NCI-H2196 treated with DMSO at 0.1 percent for 48 hours (cell line): ENCODE results near the gene THPO.
"Not testable (repeated sequence)": the region's sequence is repeated elsewhere in the genome, so short reads cannot be mapped to it uniquely, and the experiment has no call there.

ENCODE experiments used
- DNase-seq: peaks from one replicate; lab custom pipeline; 2025; ENCODE audit not compliant: unreplicated experiment; lab: John Stamatoyannopoulos, UW

The THPO gene

DNA sequence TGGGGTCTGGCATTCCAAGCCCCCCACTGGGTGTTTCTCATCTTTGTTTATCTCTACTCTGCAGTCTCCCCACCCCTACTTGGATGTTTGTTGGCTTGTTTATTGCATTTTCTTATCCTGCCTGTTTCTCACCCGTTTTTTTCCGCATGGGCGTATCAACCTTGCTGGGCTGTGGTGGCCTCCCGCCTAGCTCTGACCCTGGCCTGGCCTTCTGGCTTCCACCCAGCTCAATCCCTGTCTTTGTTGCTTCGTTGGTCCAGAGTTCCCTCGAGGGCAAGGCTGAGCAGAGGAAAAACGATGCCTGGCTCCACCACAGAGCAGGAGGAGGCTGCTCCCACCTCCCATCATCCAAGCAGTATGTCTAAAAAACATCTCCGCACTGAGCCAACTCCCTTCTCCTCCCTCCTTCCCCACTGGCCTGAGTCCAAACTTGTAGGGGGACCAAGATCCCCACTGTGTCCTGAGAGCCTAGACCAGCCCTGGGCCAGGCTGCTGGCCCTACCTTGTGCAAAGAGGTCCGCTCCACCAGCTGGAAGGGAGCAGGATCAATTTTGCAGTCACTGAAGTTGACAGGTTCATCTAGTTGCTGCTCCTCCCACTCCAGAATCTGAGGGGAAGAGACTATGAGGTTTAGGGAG lies 26.4 kb downstream of the THPO start:
- no peak for DNase-seq

DNA sequence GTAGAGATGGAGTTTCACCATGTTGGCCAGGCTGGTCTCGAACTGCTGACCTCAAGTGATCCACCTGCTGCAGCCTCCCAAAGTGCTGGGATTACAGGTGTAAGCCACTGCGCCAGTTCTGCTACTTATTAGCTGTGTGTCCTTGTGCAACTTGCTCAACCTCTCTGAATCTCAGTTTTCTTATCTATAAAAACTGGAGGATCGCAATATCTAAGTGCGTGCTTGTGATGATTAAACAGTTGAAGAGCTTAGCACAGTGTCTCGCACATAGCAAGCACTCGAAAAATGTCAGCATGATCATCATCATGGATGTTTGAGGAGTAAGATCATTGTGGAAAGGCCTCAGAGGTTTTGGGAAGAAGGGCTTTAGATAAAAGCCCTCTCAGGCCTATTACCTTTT lies 27.4 kb downstream of the THPO start:
- DNase-seq = no peak

DNA sequence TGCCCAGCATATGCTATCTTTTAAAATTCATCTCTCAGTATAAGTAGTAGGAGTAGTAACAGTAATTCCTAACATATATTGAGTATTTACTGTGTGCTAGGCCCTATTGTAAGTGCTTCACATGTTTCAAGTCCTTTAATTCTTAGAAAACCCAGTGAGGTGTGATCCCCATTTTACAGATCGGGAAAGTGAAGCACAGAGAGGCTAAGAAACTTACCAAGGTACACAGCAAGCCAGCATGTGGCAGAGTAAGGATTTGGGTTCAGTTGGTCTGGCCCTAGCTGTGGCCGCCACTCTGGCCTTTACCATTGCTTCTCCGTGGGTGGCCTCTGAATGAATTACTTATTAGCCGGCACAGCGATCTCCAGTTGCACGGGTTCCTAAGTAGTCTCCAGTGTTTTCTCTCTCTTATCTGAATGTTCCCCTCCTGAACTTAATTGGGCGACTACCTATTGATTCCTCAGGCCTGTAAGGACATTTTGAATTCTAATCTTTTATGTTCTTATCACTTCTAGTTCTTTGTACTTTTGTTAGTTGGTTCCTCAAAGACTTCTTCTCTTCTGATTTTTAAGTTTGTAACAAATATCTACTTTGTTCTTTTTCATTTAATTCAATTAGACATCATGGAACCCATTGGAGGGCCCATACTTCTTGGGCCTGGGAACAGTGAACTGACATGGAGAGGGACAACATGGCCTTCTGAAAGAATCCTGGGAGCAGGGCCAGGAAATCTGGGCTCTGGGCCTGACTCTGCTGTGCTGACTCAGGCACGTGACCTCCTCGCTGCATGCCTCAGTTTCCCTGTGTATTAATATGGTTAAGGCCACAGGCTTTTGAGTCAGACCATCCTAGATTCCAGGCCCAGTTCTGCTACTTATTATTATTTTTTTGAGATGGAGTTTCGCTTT lies 28.2 kb downstream of the THPO start:
- DNase-seq = no peak

DNA sequence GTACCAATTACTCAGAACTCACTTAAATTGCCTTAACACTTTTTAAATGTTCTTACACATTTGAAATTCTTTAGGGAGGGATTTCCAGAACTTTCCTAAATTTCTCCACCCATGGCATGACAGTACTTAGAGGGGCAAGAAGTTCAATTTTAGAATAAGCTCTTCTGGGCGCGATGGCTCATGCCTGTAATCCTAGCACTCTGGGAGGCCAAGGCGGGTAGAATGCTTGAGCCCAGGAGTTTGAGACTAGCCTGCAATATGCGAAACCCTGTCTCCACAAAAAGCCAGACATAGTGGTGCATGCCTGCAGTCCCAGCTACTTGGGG lies 30.0 kb downstream of the THPO start:
- DNase-seq = no peak

DNA sequence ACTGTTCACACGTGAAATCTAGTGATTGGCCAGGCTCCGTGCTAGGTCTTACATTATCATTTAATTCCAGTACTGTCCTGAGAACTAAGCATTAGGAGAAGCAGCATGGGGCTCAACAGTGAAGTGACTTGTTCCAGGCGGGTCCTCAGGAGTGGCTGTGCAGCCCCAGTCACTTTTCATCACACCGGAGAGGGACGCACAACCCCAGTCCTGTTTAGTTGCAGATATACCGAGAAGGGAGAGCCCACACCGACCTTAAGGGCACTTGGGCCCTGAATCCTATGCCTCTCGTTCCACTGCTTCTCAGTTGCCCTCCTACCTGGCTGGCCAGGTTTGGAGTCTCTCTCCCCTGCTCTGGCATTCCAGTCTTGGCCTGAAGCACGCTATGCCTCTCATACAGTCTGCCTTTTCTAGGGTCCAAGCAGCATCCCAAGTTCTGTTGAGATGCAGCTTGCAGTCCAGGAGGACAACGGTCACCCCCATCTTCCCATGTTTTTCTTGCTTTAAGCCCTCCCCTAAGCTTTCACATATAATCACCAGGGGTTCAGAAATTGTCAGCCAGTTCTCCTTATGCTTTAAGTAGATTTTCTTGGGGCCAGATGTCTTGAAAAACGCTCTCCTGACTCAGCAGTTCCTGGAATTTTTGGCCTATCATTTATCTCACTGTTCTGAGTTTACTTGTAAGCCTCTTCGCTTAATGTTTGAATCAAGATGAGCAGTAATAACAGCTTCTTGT lies 30.5 kb downstream of the THPO start:
- no peak for DNase-seq

DNA sequence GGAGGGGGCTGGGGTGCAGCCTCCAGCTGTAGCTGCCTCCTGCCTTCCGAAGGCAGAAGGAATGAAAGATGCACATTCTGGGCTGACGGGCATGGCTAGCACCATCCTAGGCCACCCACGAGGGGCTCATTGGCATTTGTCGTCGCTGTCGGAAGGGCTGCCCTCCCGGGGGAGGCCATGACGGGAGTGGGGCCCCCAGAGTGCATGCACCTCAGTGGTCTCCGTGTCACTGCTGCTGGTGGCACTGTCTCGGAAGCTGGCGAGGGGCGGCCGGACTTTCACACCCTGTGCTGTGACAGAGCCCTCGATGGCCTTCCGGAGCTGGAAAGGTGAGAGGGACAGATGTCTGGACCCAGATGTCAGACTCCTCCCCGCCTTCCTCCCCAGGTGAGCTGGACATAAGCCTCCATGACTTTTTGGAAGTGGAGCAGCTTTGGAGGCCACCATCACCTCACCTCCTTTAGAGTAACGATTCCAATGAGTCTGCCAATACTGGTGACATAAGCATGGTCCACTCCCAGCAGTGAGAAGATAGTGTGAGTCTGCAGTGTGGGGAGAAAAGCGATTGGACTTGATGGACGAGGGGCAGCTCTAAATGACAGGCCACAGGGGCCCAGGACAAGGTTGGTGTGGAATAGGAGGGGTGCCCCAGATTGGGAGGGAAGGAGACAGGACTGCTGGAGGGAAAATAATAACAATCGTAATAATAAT lies 31.4 kb downstream of the THPO start:
- DNase-seq = no peak

DNA sequence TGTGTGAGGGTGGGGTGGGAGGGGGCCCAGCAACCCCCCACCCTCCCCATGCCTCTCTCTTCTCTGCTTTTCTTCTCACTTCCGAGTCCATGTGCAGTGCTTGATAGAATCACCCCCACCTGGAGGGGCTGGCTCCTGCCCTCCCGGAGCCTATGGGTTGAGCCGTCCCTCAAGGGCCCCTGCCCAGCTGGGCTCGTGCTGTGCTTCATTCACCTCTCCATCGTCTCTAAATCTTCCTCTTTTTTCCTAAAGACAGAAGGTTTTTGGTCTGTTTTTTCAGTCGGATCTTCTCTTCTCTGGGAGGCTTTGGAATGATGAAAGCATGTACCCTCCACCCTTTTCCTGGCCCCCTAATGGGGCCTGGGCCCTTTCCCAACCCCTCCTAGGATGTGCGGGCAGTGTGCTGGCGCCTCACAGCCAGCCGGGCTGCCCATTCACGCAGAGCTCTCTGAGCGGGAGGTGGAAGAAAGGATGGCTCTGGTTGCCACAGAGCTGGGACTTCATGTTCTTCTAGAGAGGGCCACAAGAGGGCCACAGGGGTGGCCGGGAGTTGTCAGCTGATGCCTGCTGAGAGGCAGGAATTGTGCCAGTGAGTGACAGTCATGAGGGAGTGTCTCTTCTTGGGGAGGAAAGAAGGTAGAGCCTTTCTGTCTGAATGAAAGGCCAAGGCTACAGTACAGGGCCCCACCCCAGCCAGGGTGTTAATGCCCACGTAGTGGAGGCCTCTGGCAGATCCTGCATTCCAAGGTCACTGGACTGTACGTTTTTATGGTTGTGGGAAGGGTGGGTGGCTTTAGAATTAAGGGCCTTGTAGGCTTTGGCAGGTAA lies 32.5 kb downstream of the THPO start:
- DNase-seq = peak; percentile 87

DNA sequence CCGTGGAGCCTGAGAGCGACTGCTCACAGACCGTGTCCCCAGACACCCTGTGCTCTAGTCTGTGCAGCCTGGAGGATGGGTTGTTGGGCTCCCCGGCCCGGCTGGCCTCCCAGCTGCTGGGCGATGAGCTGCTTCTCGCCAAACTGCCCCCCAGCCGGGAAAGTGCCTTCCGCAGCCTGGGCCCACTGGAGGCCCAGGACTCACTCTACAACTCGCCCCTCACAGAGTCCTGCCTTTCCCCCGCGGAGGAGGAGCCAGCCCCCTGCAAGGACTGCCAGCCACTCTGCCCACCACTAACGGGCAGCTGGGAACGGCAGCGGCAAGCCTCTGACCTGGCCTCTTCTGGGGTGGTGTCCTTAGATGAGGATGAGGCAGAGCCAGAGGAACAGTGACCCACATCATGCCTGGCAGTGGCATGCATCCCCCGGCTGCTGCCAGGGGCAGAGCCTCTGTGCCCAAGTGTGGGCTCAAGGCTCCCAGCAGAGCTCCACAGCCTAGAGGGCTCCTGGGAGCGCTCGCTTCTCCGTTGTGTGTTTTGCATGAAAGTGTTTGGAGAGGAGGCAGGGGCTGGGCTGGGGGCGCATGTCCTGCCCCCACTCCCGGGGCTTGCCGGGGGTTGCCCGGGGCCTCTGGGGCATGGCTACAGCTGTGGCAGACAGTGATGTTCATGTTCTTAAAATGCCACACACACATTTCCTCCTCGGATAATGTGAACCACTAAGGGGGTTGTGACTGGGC lies 33.3 kb downstream of the THPO start:
- no peak for DNase-seq

DNA sequence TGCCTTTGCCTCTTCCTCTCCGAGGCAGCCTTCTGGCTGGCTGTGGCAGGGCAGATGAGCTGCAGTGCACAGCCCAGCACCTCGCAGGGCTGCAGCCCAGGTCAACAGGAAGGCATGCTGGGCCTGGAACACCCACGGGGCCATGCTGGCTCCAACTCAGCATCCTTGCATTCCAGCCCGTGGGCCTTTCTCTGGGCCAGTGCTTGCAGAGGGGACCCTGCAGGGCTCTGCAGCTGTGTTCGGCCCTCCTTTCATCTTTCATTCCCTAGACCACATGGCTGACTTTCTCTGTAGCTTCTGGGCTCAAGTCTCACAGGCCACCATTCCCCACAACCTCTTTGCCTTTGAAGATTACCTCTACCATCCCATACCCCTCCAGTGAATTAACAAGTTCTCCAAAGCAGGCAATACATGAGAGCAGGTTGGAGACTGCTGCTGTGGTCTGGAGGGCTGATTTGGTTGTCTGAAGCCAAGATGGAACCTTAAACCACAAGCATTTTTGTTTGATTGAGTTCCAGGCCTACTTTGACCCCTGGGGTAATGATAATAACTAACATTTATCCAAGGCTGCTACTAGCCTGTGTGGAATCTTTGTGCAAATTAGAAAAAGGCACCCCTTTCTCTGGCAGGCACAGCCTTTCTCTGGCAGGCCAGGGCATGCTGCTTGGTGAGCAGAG lies 34.7 kb downstream of the THPO start:
- DNase-seq = no peak

DNA sequence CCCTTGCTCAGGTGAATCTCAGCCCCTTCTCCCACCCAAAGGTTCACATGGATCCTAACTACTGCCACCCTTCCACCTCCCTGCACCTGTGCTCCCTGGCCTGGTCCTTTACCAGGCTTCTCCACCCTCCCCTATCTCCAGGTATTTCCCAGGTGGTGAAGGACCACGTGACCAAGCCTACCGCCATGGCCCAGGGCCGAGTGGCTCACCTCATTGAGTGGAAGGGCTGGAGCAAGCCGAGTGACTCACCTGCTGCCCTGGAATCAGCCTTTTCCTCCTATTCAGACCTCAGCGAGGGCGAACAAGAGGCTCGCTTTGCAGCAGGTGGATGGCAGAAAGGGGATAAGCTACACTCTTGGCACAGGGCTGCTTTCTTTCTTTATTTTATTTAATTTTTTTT lies 36.1 kb downstream of the THPO start:
- DNase-seq = peak; percentile 100

DNA sequence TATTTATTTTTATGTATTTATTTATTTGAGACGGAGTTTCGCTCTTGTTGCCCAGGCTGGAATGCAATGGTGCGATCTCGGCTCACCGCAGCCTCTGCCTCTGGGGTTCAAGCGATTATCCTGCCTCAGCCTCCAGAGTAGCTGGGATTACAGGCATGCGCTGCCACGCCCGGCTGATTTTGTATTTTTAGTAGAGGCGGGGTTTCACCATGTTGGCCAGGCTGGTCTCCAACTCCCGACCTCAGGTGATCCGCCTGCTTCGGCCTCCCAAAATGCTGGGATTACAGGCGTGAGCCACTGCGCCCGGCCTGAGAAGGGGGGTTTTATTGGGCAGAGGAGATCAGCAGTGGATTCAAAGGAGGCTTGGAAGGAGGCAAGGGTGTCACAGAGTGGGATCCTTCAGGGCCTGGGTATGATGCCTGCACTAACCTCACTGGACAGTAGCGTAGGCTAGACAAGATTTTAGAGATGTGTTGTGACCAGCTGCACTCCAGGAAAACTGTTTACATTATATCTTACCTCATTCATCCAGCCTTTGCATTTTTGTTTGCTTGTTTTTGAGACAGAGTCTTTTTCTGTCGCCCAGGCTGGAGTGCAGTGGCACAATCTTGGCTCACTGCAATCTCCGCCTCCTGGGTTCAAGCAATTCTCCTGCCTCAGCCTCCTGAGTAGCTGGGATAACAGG lies 38.4 kb downstream of the THPO start:
- DNase-seq = not testable (repeated sequence)

DNA sequence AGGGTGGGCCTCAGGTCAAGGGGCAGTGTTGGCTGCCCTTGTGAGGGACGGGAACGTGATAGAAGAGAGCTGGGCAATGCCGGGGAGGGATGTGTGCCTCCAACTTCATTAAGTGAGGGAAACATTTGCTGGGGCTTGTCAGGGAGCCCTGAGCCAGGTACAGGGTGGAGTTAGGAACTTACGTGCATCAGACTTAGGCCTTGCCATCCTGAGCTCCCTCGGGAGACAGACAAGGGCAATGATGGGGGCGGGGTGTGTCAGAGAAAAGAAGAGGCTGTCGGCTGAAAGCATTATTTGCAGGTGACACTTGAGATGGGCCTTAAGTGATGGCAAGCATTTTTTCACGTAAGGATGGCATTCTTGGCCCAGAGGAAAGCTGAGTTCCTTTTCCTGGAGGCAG lies 39.0 kb downstream of the THPO start:
- peak; percentile 76 for DNase-seq

DNA sequence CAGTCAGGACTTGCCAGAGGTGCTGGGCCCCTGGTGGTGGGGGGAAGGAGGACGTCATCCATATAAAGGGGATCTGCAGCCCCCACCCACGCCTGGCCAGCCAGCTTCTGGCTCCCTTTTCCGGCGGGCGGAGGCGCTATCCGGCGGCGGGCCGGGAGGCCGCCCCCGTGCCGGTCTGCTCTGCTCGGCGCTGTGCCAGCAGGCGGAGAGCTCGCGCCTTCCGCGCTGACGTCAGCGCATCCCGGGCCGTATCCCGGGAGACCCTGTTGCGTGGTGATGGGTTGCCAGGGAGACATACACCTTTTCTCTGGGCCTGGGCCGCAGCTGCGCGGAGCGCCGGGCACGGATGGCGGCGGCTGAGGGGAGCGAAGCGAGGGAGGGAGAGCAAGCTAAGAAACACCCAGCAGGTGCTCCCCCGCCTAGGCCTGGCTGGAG lies 39.5 kb downstream of the THPO start:
- peak; percentile 100 for DNase-seq

DNA sequence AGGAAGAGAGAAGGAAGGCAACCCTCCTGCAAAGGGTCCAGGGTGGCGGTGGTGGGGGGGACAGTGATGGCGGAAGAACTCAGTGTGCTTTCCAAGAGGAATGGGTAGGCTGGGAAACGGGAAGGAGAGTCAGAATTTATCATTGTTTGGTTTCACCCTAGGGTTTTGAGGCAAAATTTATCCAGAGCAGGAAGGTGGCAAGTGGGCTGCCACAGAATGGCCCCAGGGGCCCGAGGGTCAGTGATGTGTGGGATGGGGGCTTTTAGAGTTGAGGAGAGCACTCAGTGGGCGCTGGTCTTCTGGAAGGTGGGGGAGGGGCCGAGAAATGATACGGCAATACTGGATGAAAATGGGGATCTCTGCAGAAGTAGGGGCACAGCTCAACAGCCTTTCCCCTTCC lies 40.0 kb downstream of the THPO start:
- no peak for DNase-seq

DNA sequence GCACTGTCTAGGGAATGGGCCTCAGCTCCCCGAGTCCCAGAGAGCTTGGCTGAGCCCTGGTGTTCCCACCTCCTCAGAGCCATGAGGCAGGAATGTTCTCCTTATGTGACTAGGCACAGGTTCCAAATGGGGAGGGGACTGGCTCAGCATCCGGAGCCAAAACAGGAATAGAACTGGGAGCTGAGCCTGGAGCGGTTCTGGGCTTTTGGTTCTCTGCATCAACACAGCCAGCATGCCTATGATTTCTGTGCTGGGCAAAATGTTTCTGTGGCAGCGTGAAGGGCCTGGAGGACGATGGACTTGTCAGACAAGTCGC lies 40.6 kb downstream of the THPO start, which contains the start of gene FAM131A:
Gene FAM131A, plus strand, starts transcription at position 202 of the 316 bp plus-strand sequence. Its CDS starts 31 bp downstream, at position 233.
- DNase-seq = no peak

DNA sequence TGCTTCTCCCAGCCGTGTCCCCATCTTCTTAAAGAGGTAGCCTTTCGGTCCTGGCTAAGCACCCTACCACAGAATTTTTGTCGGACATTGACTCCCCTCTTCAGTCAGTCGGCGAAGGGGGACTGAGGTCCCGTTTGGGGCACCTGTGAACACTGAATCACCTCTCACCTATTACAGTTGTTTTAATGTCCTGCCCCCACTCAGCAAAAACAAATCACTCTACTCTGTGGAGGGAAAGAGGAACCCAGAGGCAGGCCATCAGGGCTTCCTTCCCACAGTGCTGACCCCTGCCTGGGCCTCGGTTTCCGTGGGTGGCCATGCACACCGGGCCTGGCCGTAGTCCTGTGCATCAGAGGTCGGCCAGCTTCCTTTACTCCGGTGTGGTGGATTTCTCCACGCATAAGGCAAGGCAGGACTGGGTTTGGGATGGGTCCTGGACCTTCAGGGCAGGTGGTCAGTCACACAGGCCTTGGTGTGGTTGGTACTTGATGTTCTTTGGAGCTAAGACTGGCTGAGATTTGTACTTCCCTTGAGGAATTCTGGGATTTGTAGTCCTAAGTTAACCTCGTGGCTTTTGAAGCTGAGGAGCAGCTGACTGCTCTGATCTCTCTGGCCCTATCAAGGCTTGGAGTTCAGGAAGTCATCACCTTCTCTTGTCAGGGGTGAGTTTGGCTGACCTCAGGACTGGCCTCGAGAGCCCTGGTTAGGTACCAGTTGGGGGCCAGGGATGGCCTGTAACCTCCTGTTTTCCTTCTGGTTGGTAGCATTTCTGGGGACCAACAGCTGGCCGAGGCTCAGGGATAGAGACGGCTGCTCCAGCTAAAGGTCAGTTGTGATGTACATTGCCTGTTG lies 41.2 kb downstream of the THPO start:
- DNase-seq = peak; percentile 87

DNA sequence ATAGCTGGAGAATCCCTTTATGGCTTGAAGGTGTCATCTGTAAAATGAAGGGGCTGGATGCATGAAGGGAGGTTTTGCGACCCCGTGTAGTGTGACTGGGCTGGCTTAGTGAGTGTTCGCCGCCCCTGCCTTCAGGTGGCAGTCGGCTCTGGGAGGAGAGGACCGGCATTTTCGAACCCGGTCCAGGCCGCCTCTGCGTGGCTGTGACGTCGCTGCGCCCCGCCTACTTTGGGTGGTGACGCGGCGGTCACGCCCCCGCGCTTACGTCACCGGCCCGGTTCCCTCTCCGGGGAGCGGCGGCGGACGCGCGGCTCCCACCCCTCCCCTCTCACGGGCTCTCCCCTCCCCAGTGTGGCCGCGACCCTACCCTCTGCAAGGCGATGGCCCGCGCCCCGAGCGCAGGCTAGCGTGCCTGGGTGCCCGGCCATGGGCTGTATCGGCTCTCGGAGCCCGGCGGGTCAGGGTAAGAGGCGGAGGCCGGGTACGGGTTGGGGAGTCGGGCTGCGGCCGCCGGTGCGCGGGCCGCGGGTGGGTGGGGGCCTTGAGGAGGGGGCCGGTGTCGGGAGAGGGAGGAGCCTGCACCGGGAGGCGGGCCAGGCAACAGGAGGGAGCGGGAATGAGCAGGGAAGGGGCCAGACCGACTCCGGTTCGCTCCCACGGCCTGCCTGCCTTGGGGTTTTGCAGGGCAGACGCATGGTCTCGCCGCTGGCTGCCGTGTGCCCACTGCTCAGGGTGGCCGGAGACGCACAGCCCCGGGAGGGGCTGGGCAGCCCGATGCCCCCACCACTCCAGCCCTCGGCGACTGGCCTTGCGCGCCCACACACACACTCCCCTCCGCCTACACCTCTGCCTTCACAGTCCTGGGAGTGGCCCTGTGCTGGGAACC lies 42.1 kb downstream of the THPO start:
- peak; percentile 89 for DNase-seq
